Measurements from ENCODE around the gene KCNAB1.

The KCNAB1 gene

GRCh38 chr3:156527060-156527459, 406.7 kb downstream of the KCNAB1 start:
- H3K4me3 ChIP-seq (ENCODE audit: insufficient read depth in 1 of 2, low read depth in 1 of 2, low read length in 2 of 2): no peak overlapping the region
- H2BK15ac ChIP-seq (ENCODE audit: low read depth, poor library complexity, severe bottlenecking): no peak overlapping the region
- H3K4me2 ChIP-seq (ENCODE audit: low read length, poor library complexity, severe bottlenecking): no peak overlapping the region
- no peak overlapping the region for H3K18ac ChIP-seq (ENCODE audit: low read depth in 1 of 2, low read length in 2 of 2)
- H2AFZ ChIP-seq (ENCODE audit: low read depth, low read length): no peak overlapping the region
- no peak overlapping the region for H4K91ac ChIP-seq (ENCODE audit: low read length)
- H3K27ac ChIP-seq (ENCODE audit: low read length, poor library complexity, severe bottlenecking): no peak overlapping the region
- no peaks in the 10 kb centered on the region for H3K79me1 ChIP-seq (replicated peaks; ENCODE audit: low read length, poor library complexity, severe bottlenecking)
- no peak overlapping the region for H3K23ac ChIP-seq (ENCODE audit: low read length in 2 of 2)
- no peak overlapping the region for H3K4ac ChIP-seq (ENCODE audit: low read depth in 1 of 2, low read length in 2 of 2)
- H3K9me3 ChIP-seq (ENCODE audit: control insufficient read depth, low read length): no peaks in the 10 kb centered on the region
- WGBS: no CpG with 5 or more reads among the region's 1 CpG
- peaks cover 0 to 3% of the 10 kb centered on the region in 2 experiments for H3K36me3 ChIP-seq (ENCODE audit: control insufficient read depth in 1 of 2, insufficient read depth in 2 of 2, low read depth in 1 of 2, low read length in 2 of 2)
- H3K4me1 ChIP-seq (ENCODE audit: control insufficient read depth, insufficient read depth, low read depth, low read length): no peaks in the 10 kb centered on the region
- no peak overlapping the region for H2BK12ac ChIP-seq (ENCODE audit: low read length in 2 of 2)
- no peak overlapping the region for H3K14ac ChIP-seq (ENCODE audit: low read length in 2 of 2)
- no peak overlapping the region for H2BK5ac ChIP-seq (ENCODE audit: low read depth, low read length, poor library complexity, severe bottlenecking)
- no peak overlapping the region for H4K8ac ChIP-seq (ENCODE audit: low read length)
- no peak overlapping the region for H2AK5ac ChIP-seq (ENCODE audit: low read length, severe bottlenecking)
- H3K9ac ChIP-seq (ENCODE audit: low read length): no peak overlapping the region
- DNase-seq: no peak
- no peaks in the 10 kb centered on the region for H3K27me3 ChIP-seq (ENCODE audit: control insufficient read depth in 1 of 2, insufficient read depth in 1 of 2, low read length in 2 of 2)
- no peak overlapping the region for H2BK120ac ChIP-seq (ENCODE audit: low read depth, low read length)

- Histone ChIP-seq H2BK5ac (ENCODE audit: low read depth, low read length, poor library complexity, severe bottlenecking) (no peak overlapping the region), H3K4me2 (ENCODE audit: low read length, poor library complexity, severe bottlenecking) (no peak overlapping the region), H3K4me3 (ENCODE audit: insufficient read depth in 1 of 2, low read depth in 1 of 2, low read length in 2 of 2) (no peak overlapping the region), H4K8ac (ENCODE audit: low read length) (no peak overlapping the region), H2AFZ (ENCODE audit: low read depth, low read length) (no peak overlapping the region), H4K91ac (ENCODE audit: low read length) (no peak overlapping the region), H3K9me3 (ENCODE audit: control insufficient read depth, low read length) (no peaks in the 10 kb centered on the region), H3K18ac (ENCODE audit: low read depth in 1 of 2, low read length in 2 of 2) (no peak overlapping the region), H2BK15ac (ENCODE audit: low read depth, poor library complexity, severe bottlenecking) (no peak overlapping the region), H3K14ac (ENCODE audit: low read length in 2 of 2) (no peak overlapping the region), H3K27ac (ENCODE audit: low read length, poor library complexity, severe bottlenecking) (no peak overlapping the region), H3K9ac (ENCODE audit: low read length) (no peak overlapping the region), H2BK120ac (ENCODE audit: low read depth, low read length) (no peak overlapping the region), H3K27me3 (ENCODE audit: control insufficient read depth in 1 of 2, insufficient read depth in 1 of 2, low read length in 2 of 2) (no peaks in the 10 kb centered on the region), H3K79me1 (replicated peaks; ENCODE audit: low read length, poor library complexity, severe bottlenecking) (no peaks in the 10 kb centered on the region), H2BK12ac (ENCODE audit: low read length in 2 of 2) (no peak overlapping the region), H3K4me1 (ENCODE audit: control insufficient read depth, insufficient read depth, low read depth, low read length) (peaks cover 21% of the 10 kb centered on the region), H3K36me3 (ENCODE audit: control insufficient read depth in 1 of 2, insufficient read depth in 2 of 2, low read depth in 1 of 2, low read length in 2 of 2) (peaks cover 0 to 3% of the 10 kb centered on the region in 2 experiments), H3K4ac (ENCODE audit: low read depth in 1 of 2, low read length in 2 of 2) (no peak overlapping the region), H2AK5ac (ENCODE audit: low read length, severe bottlenecking) (no peak overlapping the region), H3K23ac (ENCODE audit: low read length in 2 of 2) (no peak overlapping the region)
- WGBS: 98% methylated on average over 5 of the region's 5 CpGs
- DNase-seq: no peak
Measured at GRCh38 chr3:156530980-156531379, 410.6 kb downstream of the KCNAB1 start.

- H2BK12ac ChIP-seq (ENCODE audit: low read length in 2 of 2): no peak overlapping the region
- H3K4me1 ChIP-seq (ENCODE audit: control insufficient read depth, insufficient read depth, low read depth, low read length): peaks cover 23% of the 10 kb centered on the region
- WGBS: 43% methylated on average over 1 of the region's 3 CpGs
- H3K27me3 ChIP-seq (ENCODE audit: control insufficient read depth in 1 of 2, insufficient read depth in 1 of 2, low read length in 2 of 2): no peaks in the 10 kb centered on the region
- H2BK120ac ChIP-seq (ENCODE audit: low read depth, low read length): no peak overlapping the region
- H4K8ac ChIP-seq (ENCODE audit: low read length): no peak overlapping the region
- peak; percentile 58 for DNase-seq
- no peak overlapping the region for H3K18ac ChIP-seq (ENCODE audit: low read depth in 1 of 2, low read length in 2 of 2)
- no peak overlapping the region for H3K9ac ChIP-seq (ENCODE audit: low read length)
- peak overlapping the region; percentile 19 for H3K27ac ChIP-seq (ENCODE audit: low read length, poor library complexity, severe bottlenecking)
- H3K9me3 ChIP-seq (ENCODE audit: control insufficient read depth, low read length): no peaks in the 10 kb centered on the region
- no peak overlapping the region for H3K23ac ChIP-seq (ENCODE audit: low read length in 2 of 2)
- H3K4me3 ChIP-seq (ENCODE audit: insufficient read depth in 1 of 2, low read depth in 1 of 2, low read length in 2 of 2): no peak overlapping the region
- H3K79me1 ChIP-seq (replicated peaks; ENCODE audit: low read length, poor library complexity, severe bottlenecking): no peaks in the 10 kb centered on the region
- peak overlapping the region; percentile 49 for H2AK5ac ChIP-seq (ENCODE audit: low read length, severe bottlenecking)
- no peak overlapping the region for H3K4me2 ChIP-seq (ENCODE audit: low read length, poor library complexity, severe bottlenecking)
- H2BK15ac ChIP-seq (ENCODE audit: low read depth, poor library complexity, severe bottlenecking): no peak overlapping the region
- no peak overlapping the region for H4K91ac ChIP-seq (ENCODE audit: low read length)
- H3K4ac ChIP-seq (ENCODE audit: low read depth in 1 of 2, low read length in 2 of 2): no peak overlapping the region
- H3K36me3 ChIP-seq (ENCODE audit: control insufficient read depth in 1 of 2, insufficient read depth in 2 of 2, low read depth in 1 of 2, low read length in 2 of 2): peaks cover 0 to 9% of the 10 kb centered on the region in 2 experiments
- no peak overlapping the region for H3K14ac ChIP-seq (ENCODE audit: low read length in 2 of 2)
- no peak overlapping the region for H2AFZ ChIP-seq (ENCODE audit: low read depth, low read length)
- no peak overlapping the region for H2BK5ac ChIP-seq (ENCODE audit: low read depth, low read length, poor library complexity, severe bottlenecking)
Measured at GRCh38 chr3:156532730-156533129, 412.4 kb downstream of the KCNAB1 start.

GRCh38 chr3:156533205-156533604, 412.8 kb downstream of the KCNAB1 start:
- Histone ChIP-seq H3K36me3 (ENCODE audit: control insufficient read depth in 1 of 2, insufficient read depth in 2 of 2, low read depth in 1 of 2, low read length in 2 of 2) (peaks cover 0 to 14% of the 10 kb centered on the region in 2 experiments), H2BK5ac (ENCODE audit: low read depth, low read length, poor library complexity, severe bottlenecking) (no peak overlapping the region), H3K79me1 (replicated peaks; ENCODE audit: low read length, poor library complexity, severe bottlenecking) (no peaks in the 10 kb centered on the region), H2AFZ (ENCODE audit: low read depth, low read length) (no peak overlapping the region), H3K18ac (ENCODE audit: low read depth in 1 of 2, low read length in 2 of 2) (peak overlapping the region in 1 of 2 experiments; percentile 59), H3K9ac (ENCODE audit: low read length) (no peak overlapping the region), H2BK120ac (ENCODE audit: low read depth, low read length) (no peak overlapping the region), H3K9me3 (ENCODE audit: control insufficient read depth, low read length) (no peaks in the 10 kb centered on the region), H2BK12ac (ENCODE audit: low read length in 2 of 2) (peak overlapping the region in 1 of 2 experiments; percentile 58), H3K27ac (ENCODE audit: low read length, poor library complexity, severe bottlenecking) (peak overlapping the region; percentile 97), H3K4ac (ENCODE audit: low read depth in 1 of 2, low read length in 2 of 2) (no peak overlapping the region), H2BK15ac (ENCODE audit: low read depth, poor library complexity, severe bottlenecking) (no peak overlapping the region), H3K4me1 (ENCODE audit: control insufficient read depth, insufficient read depth, low read depth, low read length) (peaks cover 23% of the 10 kb centered on the region), H3K23ac (ENCODE audit: low read length in 2 of 2) (no peak overlapping the region), H4K8ac (ENCODE audit: low read length) (no peak overlapping the region), H3K27me3 (ENCODE audit: control insufficient read depth in 1 of 2, insufficient read depth in 1 of 2, low read length in 2 of 2) (no peaks in the 10 kb centered on the region), H3K14ac (ENCODE audit: low read length in 2 of 2) (peak overlapping the region in 1 of 2 experiments; percentile 61), H4K91ac (ENCODE audit: low read length) (no peak overlapping the region), H2AK5ac (ENCODE audit: low read length, severe bottlenecking) (peak overlapping the region; percentile 98), H3K4me2 (ENCODE audit: low read length, poor library complexity, severe bottlenecking) (no peak overlapping the region), H3K4me3 (ENCODE audit: insufficient read depth in 1 of 2, low read depth in 1 of 2, low read length in 2 of 2) (no peak overlapping the region)
- peak; percentile 95 for DNase-seq
- 42% methylated on average over 3 of the region's 4 CpGs for WGBS
